CD1c-positive myeloid dendritic cell (primary cell): ENCODE data around the gene STK32B.
"Not testable (repeated sequence)": the region's sequence is repeated elsewhere in the genome, so short reads cannot be mapped to it uniquely, and the experiment has no call there.

ENCODE experiments used
- DNase-seq: peaks from one replicate; pipeline ENCODE4 v3.0.0-alpha.2; 2016; ENCODE audit errors: extremely low spot score

The STK32B gene

GRCh38 chr4:5443976-5444802 lies 392.9 kb downstream of the STK32B start:
- DNase-seq, result not testable (repeated sequence)

DNA sequence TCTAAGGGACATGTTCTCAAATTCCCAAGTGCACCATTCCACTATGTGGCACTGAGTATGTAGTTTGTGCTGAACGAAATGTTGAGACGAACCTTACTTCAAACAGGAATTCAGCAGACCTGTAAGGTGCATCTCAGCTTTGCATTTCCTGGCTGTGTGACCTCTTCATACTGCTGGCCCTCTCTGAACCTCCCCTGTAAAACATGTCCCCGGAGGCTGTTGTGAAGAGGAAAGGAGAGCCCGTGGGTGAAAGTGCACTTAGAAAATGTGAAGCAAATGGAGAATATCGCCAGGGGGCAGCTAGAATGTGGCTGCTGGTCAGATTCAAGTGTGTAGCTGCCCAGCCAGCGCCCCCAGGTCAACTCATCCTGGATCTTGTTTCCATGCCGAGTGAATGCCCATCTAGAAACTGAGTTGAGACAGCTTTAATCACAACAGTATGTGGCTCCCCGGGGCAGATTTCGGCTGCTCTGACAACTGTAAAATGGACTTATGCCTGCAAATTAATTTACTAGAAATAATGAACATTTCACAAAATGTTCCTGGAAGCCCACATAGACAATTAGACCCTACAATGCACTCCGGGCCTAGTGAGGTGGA lies 393.7 kb downstream of the STK32B start:
- no peak for DNase-seq

- DNase-seq, result no peak
These were observed 395.4 kb downstream of the STK32B start for GRCh38 chr4:5446595-5447226.

DNA sequence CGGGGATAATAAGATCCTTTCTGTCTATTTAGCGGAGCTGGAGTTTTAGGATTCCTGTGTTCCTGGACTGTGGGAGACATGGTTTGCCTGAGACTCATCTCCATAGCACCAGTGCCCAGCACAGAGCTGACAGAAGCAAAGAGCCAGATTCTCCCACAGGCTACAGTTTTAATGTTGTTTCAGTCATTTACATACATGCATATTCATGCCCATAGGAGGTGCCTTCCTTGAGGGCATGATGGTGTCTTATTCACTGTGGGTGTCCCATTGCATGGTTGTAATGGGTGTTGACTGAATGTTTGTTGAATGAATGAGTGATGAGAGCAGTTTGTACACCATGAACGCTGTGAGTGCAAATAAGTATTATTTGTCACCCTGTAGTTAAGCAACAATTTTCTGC lies 396.5 kb downstream of the STK32B start:
- no peak for DNase-seq

- no peak for DNase-seq
These were observed 396.9 kb downstream of the STK32B start for GRCh38 chr4:5448221-5448620.

DNA sequence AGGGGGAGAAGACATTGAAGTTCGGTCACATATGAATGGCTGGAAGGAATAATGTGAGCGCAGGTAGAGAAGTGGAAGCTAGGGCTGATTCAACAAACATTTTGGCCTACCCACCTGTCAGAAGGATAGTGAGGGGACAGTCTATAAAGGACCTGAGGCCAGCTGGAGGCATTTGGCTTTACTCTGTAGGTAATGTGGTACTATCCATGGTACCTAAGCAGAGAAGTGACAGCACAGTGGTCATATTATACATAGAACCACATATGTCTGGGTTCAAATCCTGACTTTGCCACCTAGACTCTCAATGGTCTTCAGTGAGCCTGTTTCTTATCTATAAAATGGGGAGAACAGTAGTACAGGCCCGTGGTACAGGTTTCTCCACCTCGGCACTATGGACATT lies 400.0 kb downstream of the STK32B start:
- no peak for DNase-seq

DNA sequence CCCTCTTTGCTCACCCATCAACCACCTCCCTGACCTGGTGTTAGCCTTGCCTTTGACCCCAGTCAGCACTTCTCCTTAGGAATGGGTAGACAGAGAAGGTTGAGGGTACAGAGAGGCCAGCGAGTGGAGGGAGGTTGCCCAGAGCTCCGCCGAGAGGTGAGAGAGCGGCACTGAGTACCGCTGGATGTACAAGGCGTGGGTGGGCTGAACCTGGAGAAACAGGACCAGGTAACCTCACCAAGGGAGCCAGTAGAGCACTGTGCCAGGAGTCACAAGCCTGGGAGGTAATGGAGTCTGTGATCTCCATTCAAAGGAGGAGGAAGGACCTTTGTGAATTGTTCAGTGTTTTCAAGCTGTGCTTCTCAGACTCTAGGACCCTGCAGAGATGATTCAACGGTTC lies 400.9 kb downstream of the STK32B start:
- no peak for DNase-seq

GRCh38 chr4:5455003-5455585 lies 403.8 kb downstream of the STK32B start:
- no peak for DNase-seq

DNA sequence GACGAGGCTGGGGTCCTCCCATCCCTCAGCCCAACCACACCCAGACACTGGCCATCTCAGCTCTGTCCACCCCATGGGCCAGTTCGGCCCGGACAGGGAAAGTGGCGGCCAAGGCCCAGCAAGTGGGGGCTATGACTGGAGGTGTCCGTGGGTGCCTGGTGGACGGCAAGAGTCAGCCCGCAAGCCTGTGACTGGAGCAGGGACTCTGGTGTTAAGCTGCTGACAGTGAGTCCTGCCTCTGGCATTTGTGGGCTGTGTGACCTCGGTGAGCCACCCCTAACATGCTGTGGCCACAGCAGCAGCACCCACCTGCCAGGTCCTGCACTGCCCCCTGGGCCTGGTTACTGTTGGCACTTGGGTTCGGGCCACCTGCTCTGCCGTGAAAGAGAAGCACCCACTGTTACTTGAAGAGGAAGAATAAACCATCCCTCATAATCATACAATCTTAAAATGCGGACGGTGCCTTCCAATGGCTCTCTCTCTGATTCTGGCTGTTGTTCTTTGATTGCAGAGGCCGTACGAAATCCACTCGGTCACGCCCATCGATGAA lies 405.1 kb downstream of the STK32B start:
- DNase-seq, result no peak

GRCh38 chr4:5458676-5459075 lies 407.4 kb downstream of the STK32B start:
- no peak for DNase-seq

GRCh38 chr4:5459236-5459635 lies 408.0 kb downstream of the STK32B start:
- no peak for DNase-seq

GRCh38 chr4:5460106-5460801 lies 409.0 kb downstream of the STK32B start:
- DNase-seq, result peak; percentile 3

GRCh38 chr4:5461477-5461876 lies 410.2 kb downstream of the STK32B start:
- no peak for DNase-seq

DNA sequence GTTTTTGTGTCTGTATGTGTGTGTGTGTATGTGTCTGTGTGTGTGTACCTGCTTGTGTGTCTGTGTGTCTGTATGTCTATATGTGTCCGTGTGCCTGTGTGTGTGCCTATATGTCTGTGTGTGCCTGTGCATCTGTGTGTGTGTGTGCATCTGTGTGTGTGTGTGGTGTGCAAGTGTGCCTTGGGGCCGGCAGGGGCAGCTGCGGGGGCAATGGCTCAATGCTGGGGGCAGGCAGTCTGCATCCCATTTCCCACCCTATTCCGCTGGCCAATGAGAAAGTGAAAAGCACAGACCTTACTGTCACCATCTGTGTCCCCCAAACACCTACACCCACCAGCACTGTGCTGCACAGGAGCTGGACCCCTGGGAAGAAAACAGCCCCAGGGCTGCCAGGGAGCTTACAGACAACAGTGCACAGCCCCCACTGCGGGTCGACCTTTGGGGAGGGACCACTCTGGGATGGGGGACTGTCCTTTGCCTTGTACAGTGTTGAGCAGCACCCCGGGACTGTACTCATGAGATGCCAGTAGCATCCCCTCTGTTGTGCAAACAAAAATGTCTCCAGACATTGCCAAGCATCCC lies 411.1 kb downstream of the STK32B start:
- DNase-seq, result no peak

DNA sequence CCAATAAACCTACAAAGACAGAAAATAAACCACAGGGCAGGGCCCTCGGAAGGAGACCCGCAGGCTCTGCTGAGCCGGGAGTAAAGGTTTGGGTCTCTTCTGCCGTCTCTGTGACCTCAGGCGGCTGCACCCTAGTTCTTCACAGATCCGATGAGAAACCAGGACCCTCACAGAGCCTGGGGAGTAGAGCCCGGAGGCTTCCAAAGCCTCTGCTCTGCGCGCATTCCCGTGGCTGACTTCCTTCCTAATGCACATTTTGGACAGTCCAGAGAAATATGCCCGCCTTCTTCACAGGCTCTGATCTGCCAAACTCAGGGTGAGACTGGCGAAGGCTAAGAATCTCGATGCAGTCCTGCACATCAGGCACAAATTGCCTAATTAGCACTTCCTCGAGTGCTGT lies 411.6 kb downstream of the STK32B start:
- no peak for DNase-seq

DNA sequence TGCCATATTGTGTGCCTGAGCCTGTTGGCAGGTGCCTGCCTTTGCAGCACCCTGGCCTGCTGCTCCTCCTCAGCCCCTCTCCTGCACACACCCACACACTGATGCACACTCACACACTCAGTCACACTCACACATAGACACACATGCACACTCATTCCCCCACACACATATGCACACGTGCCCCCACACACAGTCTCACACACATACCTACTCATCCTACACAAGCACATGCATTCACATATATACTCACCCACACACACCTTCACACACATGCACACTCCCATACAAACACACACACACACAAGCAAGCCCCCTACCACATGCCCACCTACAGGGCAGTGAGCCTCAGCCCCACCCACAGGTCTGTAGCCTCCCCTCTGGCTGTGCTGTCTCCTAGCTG lies 412.1 kb downstream of the STK32B start:
- no peak for DNase-seq

DNA sequence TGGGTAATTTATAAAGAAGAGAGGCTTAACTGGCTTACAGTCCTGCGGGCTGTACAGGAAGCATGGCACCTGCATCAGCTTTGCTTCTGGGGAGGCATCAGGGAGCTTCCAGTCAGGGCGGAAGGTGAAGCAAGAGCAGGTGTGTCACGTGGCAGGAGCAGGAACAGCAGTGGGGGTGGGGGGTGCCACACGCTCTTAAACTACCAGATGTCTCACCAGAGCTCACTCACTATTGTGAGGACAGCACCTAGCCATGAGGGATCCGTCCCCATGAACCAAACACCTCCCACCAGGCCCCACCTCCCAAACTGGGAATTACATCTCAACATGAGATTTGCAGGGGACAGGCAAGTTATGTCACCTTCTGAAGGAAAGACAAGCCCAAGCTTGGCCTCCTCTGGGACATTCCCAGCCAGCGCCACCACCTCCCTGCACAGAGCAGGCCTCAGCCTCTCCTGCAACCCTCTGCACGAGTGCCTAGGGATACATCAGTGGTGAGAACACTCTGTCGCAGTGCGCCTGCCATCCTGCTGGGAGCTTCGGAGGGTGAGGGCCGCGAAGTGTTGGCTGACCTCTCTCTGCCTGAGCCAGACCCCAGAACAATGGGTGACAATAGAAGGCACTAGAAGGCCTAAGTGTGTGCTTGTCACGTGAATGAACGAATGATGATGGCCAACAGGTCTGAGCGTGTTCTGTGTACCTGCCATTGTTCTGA lies 412.8 kb downstream of the STK32B start:
- no peak for DNase-seq

GRCh38 chr4:5465529-5465928 lies 414.2 kb downstream of the STK32B start:
- no peak for DNase-seq

- DNase-seq, result no peak
These were observed 414.7 kb downstream of the STK32B start for GRCh38 chr4:5465956-5466355.

GRCh38 chr4:5467111-5467510 lies 415.8 kb downstream of the STK32B start:
- no peak for DNase-seq
